GM18909 (cell line): ENCODE measurements around the gene RCN2.

Source experiments
- ATAC-seq: cut with Tn5 transposase; IDR thresholded peaks from one replicate; pipeline ENCODE4 v1.9.1; 2021; ENCODE audit warnings: mild to moderate bottlenecking; ENCODE audit not compliant: unreplicated experiment, poor library complexity

RCN2 gene

DNA sequence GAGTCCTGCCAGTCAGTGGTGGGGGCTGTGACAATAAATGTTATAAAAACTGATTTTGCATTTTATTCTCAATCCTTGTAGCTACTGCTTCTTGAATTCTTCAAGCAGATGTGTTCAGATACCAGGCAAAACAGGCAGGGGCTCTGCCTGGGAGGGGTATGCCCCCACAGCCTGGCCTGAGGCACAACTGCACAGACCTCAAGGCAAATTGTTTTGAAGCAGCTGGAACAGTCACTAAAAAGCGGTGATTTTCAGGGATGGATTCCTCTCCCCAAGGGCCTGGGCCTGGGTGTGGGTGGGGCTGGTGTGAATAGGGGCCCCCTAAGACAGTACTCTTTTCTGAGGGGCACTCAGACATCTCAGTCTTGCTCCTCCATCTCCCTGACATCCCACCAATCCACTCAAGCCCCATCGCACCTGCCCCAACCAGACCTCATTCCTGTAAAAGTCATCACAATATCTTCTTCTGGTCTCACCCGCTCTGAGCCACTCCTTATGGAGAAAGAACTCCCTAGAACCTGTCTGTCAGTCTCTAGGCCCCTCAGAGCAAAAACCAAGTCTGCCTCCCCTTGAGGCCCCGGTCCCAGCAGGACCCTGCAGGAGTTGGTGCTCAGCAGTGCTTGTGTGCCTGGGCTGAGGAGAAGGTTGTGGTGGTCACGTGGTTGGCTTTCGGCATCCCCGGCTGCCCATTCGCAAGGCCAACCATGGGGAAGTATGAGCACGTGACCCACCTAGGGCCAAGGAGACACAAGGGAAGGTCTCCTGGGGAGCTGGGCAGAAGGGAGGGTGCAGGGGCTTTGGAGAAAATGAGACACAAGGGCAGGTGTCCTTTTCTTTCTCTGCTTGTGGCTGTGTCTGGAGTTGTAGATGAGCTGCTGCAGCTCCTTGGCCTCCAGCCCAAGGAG is 60.4 kb downstream of the RCN2 start:
- ATAC-seq, result no peak

DNA sequence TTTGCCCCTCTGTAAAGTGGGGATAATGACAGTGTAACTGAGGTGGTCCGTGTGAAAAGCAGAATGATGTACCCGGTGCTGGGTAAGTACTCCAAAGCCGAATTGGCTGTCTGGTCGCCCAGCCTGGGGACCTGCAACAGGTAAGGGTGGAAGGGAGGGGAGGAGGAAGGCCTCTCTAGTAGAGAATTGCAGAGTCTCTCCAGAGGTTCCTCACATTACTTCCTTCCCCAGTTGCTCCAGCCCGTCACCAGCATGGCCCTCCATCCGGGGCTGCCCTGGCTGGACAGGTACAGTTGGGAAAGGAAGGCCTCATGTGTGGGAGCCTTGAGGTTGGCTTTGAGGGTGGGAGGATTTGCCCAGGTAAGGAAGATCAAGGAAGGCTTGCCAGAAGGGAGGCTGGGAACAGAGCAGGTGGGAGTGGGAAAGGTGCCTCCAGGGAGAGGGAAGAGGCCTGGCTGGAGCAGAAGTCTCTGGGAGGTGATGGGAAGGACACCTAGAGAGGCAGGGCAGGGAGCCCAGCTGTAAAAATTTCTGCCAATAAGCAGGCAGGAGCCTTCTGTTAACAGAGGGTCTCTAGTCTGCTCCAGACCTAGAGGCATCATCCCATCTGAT is 61.7 kb downstream of the RCN2 start:
- no peak for ATAC-seq

- no peak for ATAC-seq
Observed at GRCh38 chr15:76994001-76994400, 62.5 kb downstream of the RCN2 start.

DNA sequence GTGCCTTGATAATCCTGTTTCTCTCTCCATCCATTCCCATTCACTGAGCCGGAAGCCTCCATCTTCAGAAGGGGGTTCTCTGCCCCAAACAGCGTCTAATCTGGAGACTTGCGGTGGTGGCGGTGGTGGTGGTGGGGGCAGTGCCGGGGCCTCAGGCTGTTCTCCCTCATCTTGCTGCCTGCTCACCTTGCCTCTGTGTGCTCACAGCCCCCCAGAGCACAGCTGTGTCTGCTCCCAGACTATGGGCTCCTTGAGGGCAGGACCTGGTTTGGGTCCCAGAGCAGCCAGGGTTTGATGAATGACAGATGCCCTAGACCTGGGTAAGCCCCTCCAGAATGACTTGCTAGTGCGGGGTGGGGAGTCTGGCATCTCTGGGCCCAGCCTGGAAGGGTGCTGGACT is 62.9 kb downstream of the RCN2 start:
- ATAC-seq, result peak; percentile 23

GRCh38 chr15:76994971-76995945 is 63.7 kb downstream of the RCN2 start, which contains the start of gene PSTPIP1:
Gene PSTPIP1 (plus strand): TSS chr15:76995126. CDS start chr15:76995574, 448 bp downstream.
- ATAC-seq, result peak; percentile 53

- no peak for ATAC-seq
Observed at GRCh38 chr15:76996076-76996525, 64.6 kb downstream of the RCN2 start.

DNA sequence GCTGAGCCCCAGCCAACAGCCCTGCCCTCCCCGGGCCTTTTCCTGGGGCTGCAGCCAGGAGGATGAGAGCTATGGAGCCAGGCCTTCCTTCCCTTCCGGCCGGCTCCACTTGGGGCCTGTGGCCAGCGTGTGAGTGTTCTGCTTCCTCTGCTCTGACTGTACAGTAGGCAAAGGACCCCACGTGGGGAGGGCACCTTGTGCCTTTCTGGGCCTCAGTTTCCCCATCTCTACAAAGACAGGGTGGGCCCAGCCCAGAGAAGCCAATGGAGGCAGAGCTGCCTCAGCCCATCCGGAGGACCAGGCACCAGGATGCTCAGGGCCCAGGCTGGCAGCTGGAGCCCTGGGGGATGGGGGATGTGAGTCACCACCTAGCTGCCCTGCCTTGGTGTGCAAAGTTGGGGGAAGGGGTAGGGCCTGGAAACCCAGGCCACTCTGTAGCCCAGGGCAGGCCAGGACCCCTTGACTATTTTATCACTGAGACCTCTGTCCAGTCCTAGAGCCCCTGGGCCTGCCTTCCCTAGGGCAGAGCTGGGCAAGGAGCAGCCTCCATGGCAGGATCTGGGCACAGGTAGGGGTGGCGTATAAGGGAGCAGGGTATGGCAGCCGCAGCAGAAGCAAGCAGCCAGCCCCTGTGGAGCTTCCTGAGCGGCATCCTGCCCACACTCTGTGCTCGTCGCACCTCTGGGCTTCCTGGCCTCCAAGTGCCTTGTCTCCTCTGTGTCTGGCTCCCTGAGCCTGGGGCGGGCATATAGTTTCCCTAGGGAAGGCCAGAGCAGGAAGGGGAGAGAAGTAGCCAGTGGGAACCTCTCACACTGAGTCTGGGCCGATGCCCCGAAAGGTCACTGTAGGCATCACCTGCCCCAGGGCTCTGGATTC is 65.2 kb downstream of the RCN2 start:
- ATAC-seq, result no peak

DNA sequence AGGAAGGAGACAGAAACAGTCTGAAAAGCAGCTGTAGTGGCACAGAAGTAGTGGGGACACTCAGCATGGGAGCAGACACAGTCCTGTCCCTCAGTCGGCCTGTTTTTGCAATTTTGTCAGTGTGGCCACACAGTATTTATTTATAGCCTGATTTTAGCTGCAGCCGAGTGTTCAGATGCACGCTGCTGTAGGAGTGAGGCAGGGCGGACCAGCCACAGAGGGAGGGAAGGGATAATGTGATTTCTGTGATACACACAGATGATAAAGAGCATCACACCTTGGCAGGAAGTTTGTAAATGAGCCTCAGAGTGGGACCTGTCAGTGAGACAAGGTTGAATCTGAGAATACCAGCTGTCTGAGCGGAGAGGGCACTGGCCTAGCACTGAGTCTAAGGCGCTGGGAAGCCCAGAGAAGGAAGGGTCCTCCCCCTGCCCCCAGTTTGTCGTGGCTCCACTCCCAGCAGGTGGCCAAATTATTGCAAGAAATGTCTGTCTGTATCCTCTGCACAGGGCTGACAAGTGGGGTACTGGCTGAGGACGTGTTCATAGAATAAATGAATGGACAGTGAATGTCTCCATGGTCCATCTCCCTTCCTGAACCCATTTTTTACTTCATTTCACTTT is 67.2 kb downstream of the RCN2 start:
- ATAC-seq, result no peak

GRCh38 chr15:76999996-77000395 is 68.4 kb downstream of the RCN2 start:
- ATAC-seq, result no peak

DNA sequence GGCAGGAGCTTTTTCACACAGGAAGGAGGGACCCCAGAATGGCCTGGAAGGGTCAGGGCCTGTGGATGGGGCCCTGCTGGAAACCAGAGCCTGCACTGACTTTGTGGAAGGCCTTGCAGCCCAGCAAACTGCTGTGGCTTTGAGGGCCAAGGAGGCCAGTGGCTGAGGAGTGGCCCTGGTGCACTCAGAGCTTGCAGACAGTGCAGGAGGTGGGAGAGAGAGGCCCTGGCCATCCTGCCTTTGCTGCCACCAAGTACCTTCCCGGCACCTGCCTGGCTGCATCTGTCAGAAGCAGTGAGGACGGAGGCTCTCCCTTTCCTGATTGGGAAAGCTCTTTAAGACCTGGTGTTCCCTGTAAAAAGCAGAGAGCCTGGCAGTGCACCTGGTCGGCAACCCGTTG is 69.8 kb downstream of the RCN2 start:
- ATAC-seq, result no peak

DNA sequence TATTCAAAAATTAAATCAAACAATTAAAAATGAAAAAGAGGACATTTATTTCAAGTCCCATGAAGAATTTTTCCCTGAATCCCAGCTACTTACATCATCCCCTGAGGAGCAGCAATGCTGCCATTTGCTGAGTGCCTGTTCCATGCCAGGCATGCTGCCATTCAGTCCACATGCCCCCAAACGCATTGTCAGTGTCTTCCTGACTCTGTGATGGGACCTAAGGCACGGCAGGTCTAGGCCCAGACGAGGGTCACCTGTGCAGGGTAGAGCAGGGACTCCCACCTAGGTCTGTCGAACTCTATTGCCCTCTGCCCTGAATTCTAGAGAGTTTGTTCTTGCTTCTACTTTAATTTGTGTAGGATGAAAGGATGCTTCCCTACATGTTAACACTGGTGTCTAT is 70.4 kb downstream of the RCN2 start:
- ATAC-seq, result no peak

DNA sequence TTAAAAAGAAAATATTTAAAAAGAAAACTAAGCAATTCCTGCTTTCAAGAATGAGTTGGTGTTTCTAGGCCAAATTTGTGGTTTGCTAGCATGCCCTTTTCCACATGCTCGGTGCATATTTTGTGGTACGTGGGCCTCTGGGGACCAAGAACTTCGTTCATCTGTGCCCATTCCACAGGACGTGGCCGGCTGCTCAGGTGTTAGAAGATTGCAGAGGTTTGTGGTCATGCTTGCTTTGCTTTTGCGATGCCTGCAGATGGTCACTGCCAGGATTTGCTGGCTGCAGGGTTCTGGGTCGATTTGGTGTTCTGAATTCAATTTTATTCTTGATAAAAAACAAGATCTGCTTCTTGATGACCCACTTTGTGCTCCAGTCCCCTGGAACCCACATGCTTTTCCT is 70.9 kb downstream of the RCN2 start:
- ATAC-seq, result no peak

GRCh38 chr15:77002954-77003912 is 71.7 kb downstream of the RCN2 start:
- ATAC-seq, result peak; percentile 71
